Measurements from ENCODE around the gene SMIM41.
"Not testable (repeated sequence)": the region's sequence is repeated elsewhere in the genome, so short reads cannot be mapped to it uniquely, and the experiment has no call there.

The SMIM41 gene

GRCh38 chr12:52085682-52086180 lies 6.2 kb downstream of the SMIM41 start:
- DNase-seq (ENCODE audit: low spot score) = no peak

DNA sequence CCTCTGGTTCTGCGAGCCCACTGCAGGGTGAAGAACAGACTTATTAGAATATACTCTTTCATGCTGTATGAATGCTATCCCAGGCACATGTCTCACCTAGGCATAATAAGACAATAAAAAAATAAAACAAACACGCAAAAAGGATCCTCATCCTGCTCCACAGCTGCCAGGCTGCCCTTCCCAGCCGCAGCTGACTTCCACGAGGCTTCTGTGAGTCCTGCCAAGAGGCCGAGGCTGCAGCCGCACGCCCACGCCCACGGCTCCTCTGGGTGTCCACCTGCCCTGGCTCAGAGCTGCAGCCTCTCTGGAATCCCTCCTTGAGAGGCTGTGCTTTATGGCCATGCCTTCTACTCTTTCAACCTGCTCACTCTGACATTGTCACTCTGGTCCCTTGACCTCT lies 6.9 kb downstream of the SMIM41 start:
- DNase-seq (ENCODE audit: low spot score) = no peak

DNA sequence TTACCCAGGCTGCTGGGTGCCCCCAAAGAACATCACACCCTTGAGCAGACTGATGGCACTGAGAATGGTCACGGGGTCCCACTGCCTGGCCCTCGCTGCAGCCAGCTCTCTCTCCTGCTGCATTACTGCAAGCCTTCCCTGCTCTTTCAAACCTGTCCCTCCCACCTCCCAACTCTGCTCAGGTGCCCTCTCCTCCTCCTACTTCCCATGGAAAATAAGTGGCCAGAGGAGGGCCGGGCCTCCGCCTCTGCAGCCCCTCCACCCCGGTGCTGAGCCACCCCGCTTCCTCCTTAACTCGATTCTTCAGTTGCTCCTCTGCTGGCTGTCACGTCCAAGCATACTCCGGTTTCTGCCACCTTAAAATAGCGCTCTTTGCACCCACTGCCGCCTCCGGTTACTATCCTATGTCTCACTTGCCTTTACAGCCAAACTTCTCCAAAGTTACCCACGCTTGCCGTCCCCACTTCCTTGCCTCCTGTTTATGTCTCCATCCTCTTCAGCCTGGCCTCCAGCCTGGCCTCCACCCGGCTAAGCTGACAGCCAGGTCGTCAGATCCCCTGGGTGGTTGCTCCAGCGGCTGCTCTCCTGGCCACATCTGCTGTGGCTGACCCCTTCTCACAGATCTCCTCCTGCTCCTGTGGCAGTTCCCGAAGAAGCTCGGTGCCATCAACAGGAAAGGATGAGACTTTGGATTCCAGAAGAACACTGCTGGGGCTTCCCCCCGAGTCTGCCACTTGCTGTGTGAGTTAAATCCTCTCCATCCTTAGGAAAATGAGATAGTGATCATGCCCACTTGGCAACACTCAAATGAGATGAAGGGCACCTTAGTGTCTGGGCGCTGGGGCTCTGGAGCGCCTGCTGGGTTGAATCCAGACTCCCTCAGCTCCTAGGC lies 7.7 kb downstream of the SMIM41 start:
- no peak for DNase-seq (ENCODE audit: low spot score)

DNA sequence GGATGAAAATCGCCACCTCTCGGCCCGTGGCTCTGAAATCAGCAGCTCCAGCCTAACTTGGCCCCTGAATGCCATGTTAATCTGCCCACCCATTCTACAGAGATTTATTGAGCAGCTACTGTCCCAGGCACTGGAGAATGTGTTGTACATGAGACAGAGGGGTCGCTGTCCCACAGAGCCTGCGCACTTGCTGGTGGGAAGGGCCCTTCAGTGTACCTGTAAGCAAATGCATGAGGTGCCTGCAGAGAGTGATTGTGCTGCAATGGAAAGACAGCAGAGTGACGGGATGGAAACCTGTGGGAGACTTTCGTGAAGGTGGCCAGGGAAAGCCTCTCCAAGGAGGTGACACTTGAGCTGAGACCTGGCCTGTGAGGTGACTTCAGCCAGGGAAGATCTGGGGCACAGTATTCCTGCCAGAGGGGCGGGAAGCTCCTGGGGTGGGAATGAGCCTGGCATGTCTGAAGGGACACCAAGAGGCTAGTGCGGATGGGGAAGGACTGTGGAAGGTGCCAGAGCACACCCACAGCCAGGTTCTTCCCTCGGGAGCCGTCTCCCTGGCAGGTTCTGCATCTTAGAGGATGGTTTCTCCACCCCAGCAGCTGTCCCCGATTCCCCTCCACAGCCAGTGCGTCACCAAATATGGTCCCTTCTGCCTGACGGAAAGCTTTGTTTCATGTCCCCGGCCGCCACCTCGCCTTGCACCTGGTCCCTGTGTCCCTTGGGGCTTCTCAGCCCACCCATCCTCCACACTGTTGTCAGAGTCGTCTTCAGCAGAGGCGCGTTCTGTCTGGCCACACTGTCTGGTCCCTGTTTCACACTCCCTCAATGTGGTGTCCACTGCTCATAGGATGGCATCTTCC lies 8.7 kb downstream of the SMIM41 start:
- no peak for DNase-seq (ENCODE audit: low spot score)

DNA sequence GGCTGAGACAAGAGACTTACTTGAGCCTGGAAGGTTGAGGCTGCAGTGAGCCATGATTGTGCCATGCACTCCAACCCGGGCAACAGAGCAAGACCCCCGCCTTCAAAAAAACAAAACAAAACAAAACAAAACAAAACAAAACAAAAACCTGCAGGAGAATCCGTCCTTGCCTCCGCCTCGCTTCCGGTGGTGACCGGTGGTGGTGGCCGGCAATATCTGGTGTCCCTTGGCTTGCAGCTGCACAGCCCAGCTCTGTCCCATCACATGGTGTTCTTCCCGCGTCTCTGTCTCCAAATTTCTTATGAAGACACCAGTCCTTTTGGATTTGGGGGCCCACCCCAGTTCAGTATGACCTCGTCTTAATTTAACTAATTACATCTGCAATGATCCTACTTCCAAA lies 10.0 kb downstream of the SMIM41 start:
- DNase-seq (ENCODE audit: low spot score) = no peak

- no peak for DNase-seq (ENCODE audit: low spot score)
These were observed 10.8 kb downstream of the SMIM41 start for GRCh38 chr12:52090291-52090690.

DNA sequence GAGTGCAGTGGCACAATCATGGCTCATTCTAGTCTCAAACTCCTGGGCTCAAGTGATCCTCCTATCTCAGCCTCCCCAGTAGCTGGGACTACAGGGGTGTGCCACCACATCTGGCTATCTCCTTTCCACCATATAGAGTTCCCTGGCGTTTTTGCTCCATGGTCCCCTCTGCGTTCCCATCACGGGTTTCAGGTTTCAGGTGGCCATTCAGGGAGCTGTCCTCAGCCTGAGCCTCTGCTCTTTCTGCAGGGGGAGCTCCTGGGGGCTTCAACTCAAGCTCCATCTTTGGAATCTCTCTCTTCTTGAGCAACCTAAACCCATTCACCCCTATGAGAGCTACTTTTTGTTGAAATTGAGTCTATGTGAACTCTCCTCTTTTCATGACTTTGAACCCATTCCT lies 11.6 kb downstream of the SMIM41 start:
- DNase-seq (ENCODE audit: low spot score) = no peak

GRCh38 chr12:52091869-52092268 lies 12.4 kb downstream of the SMIM41 start:
- no peak for DNase-seq (ENCODE audit: low spot score)

GRCh38 chr12:52093346-52093745 lies 13.8 kb downstream of the SMIM41 start:
- DNase-seq (ENCODE audit: low spot score) = no peak

DNA sequence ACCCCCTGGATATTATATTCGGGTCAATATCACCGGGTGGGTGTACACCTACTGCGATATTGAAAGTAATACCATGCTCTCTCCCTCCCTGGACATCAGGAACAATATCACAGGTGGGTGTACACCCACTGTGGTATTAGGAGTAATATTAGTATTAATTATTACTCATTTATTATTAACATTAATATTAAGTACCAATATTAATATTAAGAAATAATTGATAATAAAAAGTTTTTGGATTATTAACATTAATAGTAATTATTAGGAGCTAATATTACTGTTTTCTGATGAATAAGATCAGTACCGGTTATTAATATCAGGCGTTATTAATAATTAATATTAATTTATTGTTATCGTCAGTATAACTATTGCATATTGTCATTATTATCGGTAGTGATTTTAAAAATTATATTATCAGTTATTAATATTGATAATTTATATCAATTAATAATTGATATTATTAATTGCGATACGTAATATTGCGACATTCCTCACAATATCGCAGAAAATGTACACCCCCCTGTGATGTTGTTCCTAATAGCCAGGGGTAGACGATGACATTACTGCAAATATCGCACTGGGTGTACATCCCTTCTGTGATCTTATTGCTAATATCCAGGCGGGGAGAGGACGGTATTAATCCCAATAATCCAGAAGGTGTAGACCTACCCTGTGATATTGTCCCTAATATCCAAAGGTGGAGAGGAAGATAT lies 17.0 kb downstream of the SMIM41 start:
- no peak for DNase-seq (ENCODE audit: low spot score)

GRCh38 chr12:52097045-52097666 lies 17.7 kb downstream of the SMIM41 start:
- no peak for DNase-seq (ENCODE audit: low spot score)

- not testable (repeated sequence) for DNase-seq (ENCODE audit: low spot score)
These were observed 25.1 kb downstream of the SMIM41 start for GRCh38 chr12:52104431-52105089.

GRCh38 chr12:52116222-52117125 lies 37.0 kb downstream of the SMIM41 start:
- DNase-seq (ENCODE audit: low spot score) = peak; percentile 60

DNA sequence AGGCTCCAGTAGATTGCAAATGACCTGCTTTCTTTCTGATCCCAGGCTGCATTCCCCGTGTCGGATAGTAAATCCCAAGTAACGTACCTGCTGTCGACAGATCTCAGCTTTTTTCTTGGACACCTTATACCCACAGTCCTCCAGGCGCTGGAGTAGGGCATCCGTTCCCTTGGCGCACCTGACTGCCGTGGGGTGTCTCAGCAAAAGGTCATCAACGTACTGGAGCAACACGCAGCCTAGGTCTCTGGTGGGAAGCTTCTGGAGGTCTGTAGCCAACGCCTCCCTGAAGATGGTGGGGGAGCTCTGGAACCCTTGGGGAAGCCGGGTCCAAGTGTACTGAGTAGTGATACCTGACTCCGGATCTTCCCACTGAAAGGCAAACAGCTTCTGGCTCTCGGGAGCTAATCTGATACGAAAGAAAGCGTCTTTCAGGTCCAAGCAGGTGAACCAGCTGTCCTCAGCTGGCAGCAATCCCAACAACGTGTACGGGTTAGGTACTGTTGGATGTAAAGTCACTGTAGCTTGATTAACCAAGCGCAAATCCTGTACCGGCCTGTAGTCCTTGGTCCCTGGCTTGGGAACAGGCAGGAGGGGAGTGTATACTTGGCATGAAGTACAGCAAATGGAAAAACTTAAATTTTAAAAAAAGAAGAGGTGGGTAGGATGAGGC lies 38.4 kb downstream of the SMIM41 start:
- not testable (repeated sequence) for DNase-seq (ENCODE audit: low spot score)

GRCh38 chr12:52119398-52120254 lies 40.1 kb downstream of the SMIM41 start:
- peak; percentile 26 for DNase-seq (ENCODE audit: low spot score)

GRCh38 chr12:52120951-52121823 lies 41.7 kb downstream of the SMIM41 start:
- DNase-seq (ENCODE audit: low spot score) = no peak

GRCh38 chr12:52121824-52122539 lies 42.5 kb downstream of the SMIM41 start:
- DNase-seq (ENCODE audit: low spot score) = peak; percentile 59

All from activated CD4-positive, alpha-beta T cell treated with anti-CD3 and anti-CD28 coated beads, Interleukin-2, Interleukin-4, amounts not matched to agents 100 ng/mL and 50 ng/mL, durations not matched to agents 16 hours and 8 hours (primary cell).